Prostate gland (tissue), 2 donors: ENCODE results near the gene ASZ1.

ENCODE experiments used
- CTCF ChIP-seq, 4 experiments: fragments of 200-600 bp in 2 of 4; fragments of 450-650 bp in 2 of 4; sonication (generic) in 2 of 4; IDR thresholded peaks; 1 replicate in 3 of 4; 2 replicates in 1 of 4; pipeline ENCODE4 v1.5.1; 2016 to 2019; ENCODE audit warnings: antibody characterized with exemption in 4 of 4, mild to moderate bottlenecking in 2 of 4, moderate library complexity in 2 of 4
- POLR2A ChIP-seq: fragments of 450-650 bp; IDR thresholded peaks from one replicate; pipeline ENCODE4 v1.6.1; 2016; ENCODE audit warnings: antibody characterized with exemption, mild to moderate bottlenecking
- POLR2AphosphoS5 ChIP-seq: sonication (generic); formaldehyde crosslinking; IDR thresholded peaks from one replicate; pipeline ENCODE4 v1.6.1; 2017; ENCODE audit warnings: antibody characterized with exemption

GRCh38 chr7:117320523-117320922, 106.8 kb downstream of the ASZ1 start:
- no peak for TF ChIP-seq CTCF (IDR thresholded peaks at IDR 0.05)
- no peak for TF ChIP-seq POLR2A
- no peak for TF ChIP-seq POLR2AphosphoS5
